BLaER1 treated with 17β-estradiol and CSF1 and Interleukin-3, amounts not matched to agents 10 nM and 100 nM (cell line): ENCODE results near the gene FAM210B.

Source experiments
- H3K27ac ChIP-seq, 11 experiments: shearing (Covaris generic); formaldehyde crosslinking; 2 replicates each; pipeline ENCODE4 v1.8.1; 2022
- H3K27me3 ChIP-seq, 11 experiments: shearing (Covaris generic); formaldehyde crosslinking; 2 replicates each; pipeline ENCODE4 v1.8.1; 2022
- H3K36me3 ChIP-seq, 11 experiments: shearing (Covaris generic); formaldehyde crosslinking; 2 replicates each; pipeline ENCODE4 v1.8.1; 2022
- H3K4me1 ChIP-seq, 10 experiments: shearing (Covaris generic); formaldehyde crosslinking; 2 replicates each; pipeline ENCODE4 v1.8.1; 2022
- H3K4me2 ChIP-seq, 11 experiments: shearing (Covaris generic); formaldehyde crosslinking; 2 replicates each; pipeline ENCODE4 v1.8.1; 2022
- H3K4me3 ChIP-seq, 10 experiments: shearing (Covaris generic); formaldehyde crosslinking; 2 replicates each; pipeline ENCODE4 v1.8.1; 2022
- H3K9ac ChIP-seq, 11 experiments: shearing (Covaris generic); formaldehyde crosslinking; 2 replicates each; pipeline ENCODE4 v1.8.1; 2022
- H3K9me3 ChIP-seq, 11 experiments: shearing (Covaris generic); formaldehyde crosslinking; replicated peaks in 1 of 11; 2 replicates each; pipeline ENCODE4 v1.8.1; 2022
- H4K20me1 ChIP-seq, 11 experiments: shearing (Covaris generic); formaldehyde crosslinking; 2 replicates each; pipeline ENCODE4 v1.8.1; 2022
- Cebpa-rat ChIP-seq, 11 experiments: shearing (Covaris generic); IDR thresholded peaks; 2 replicates each; pipeline ENCODE4 v1.8.1; 2022

FAM210B gene

DNA sequence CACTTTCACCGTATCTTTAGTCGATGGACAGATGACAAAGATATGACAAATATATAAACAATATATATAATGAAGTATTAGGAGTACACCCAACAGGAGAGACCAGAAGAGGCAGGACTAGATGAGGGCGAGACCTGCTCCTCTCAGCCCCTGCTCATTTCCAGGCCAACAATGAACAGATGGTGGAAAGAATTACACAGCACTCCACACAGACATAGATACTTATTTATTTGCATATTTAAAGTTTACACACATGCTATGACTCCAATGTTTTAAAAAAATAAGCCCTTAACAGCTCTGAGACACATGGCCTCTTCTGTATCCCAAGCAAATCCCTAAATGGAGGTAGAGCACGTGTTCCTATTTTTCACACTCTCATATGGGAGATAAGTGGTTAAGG lies 10.4 kb downstream of the FAM210B start:
- Histone ChIP-seq H3K9me3 (no peaks in the 10 kb centered on the region), H3K27ac (peak overlapping the region in 5 of 11 experiments; percentile 17 to 52 (median 23); a peak in 7 of 22 replicates), H3K4me1 (peaks cover 0 to 21% (median 10%) of the 10 kb centered on the region in 10 experiments; a peak in 15 of 20 replicates), H4K20me1 (peaks cover 0 to 7% (median 0%) of the 10 kb centered on the region in 11 experiments; a peak in 4 of 22 replicates), H3K9ac (no peak overlapping the region), H3K4me3 (no peak overlapping the region), H3K36me3 (peaks cover 53 to 86% (median 77%) of the 10 kb centered on the region in 11 experiments), H3K4me2 (peak overlapping the region in 2 of 11 experiments; percentile 6 to 15; a peak in 1 of 22 replicates), H3K27me3 (no peaks in the 10 kb centered on the region)
- TF ChIP-seq Cebpa-rat (IDR thresholded peaks at IDR 0.05) = no peak

DNA sequence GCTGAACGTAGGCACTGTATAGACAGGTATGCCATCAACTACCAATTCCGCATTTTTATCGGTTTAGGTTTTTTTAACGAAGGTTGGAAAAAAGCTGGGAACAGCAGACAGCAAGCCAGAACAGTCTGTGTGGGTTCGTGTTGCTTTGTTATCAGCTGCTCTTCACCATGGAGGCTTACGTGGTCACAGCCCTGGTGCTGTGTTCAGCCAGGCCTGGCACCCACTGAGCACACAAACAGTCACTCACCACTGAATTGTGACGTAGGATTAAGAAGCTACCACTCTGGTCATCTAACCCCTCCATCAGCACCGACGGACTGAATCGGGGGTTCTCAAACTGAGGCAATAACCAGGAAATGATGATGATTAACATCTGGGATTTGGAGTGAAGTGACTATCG lies 13.2 kb downstream of the FAM210B start:
- Histone ChIP-seq H3K9ac (no peak overlapping the region), H3K27me3 (no peaks in the 10 kb centered on the region), H3K27ac (peak overlapping the region in 2 of 11 experiments; percentile 73; a peak in 2 of 22 replicates), H3K4me3 (no peak overlapping the region), H3K4me2 (no peak overlapping the region), H3K9me3 (no peaks in the 10 kb centered on the region), H3K36me3 (peaks cover 34 to 100% (median 89%) of the 10 kb centered on the region in 11 experiments), H3K4me1 (peaks cover 0 to 36% (median 19%) of the 10 kb centered on the region in 10 experiments; a peak in 16 of 20 replicates), H4K20me1 (peaks cover 0 to 21% (median 8%) of the 10 kb centered on the region in 11 experiments; a peak in 8 of 22 replicates)
- no peak for TF ChIP-seq Cebpa-rat (IDR thresholded peaks at IDR 0.05)

DNA sequence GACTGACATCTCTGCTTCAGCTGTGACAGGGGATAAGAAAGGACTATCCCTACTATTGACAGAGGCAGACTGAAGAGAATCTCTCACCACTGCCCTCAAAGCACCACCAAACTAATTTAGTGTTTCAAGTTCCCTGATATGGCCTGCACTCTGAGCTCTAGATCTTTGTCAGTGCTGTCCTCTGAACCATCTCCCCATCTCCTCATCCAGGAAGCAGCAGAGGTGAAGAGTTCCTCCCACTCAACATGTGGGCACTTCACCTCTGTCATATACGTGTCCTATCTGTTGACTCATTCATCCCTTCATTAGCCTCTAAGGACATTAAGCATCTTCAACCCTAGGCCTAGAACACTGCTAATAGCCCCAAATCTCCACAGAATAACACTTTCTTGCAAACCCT lies 14.1 kb downstream of the FAM210B start:
- Histone ChIP-seq H3K27me3 (no peaks in the 10 kb centered on the region), H3K4me1 (peaks cover 0 to 38% (median 19%) of the 10 kb centered on the region in 10 experiments; a peak in 16 of 20 replicates), H3K9me3 (no peaks in the 10 kb centered on the region), H3K27ac (peak overlapping the region in 9 of 11 experiments; percentile 12 to 74 (median 59); a peak in 15 of 22 replicates), H3K36me3 (peaks cover 38 to 100% (median 96%) of the 10 kb centered on the region in 11 experiments), H4K20me1 (peaks cover 0 to 23% (median 8%) of the 10 kb centered on the region in 11 experiments; a peak in 8 of 22 replicates), H3K4me2 (no peak overlapping the region), H3K4me3 (no peak overlapping the region), H3K9ac (0 out of 22 replicates have a peak overlapping the region, but pooled peaks of 1 of the 11 experiments have one; percentile 19)
- TF ChIP-seq Cebpa-rat (IDR thresholded peaks at IDR 0.05) = no peak

DNA sequence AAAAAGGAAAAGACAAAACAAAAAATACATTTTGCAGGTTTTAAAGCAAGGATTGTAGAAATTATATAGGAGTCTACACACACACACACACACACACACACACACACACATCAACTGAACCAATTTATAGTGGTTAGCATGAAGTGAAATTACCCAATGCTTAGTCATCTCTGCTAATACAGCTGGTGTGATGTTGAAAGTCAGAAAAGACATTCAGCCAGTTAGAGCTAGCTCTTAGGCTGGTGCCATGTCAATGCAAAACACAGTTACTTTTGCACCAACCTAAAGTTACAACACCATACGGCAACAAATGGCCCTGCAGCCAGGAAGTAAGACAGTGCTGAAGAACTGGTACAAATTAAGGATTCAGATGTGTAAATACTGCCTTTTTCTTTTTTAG lies 15.2 kb downstream of the FAM210B start:
- H4K20me1 ChIP-seq = peaks cover 0 to 34% (median 8%) of the 10 kb centered on the region in 11 experiments; a peak in 8 of 22 replicates
- peak overlapping the region in 5 of 11 experiments; percentile 21 to 41 (median 26); a peak in 5 of 22 replicates for H3K4me2 ChIP-seq
- H3K4me3 ChIP-seq = no peak overlapping the region
- H3K9me3 ChIP-seq = no peaks in the 10 kb centered on the region
- H3K4me1 ChIP-seq = peaks cover 0 to 38% (median 15%) of the 10 kb centered on the region in 10 experiments; a peak in 16 of 20 replicates
- H3K27ac ChIP-seq = peak overlapping the region in 9 of 11 experiments; percentile 8 to 74 (median 59); a peak in 16 of 22 replicates
- peaks cover 37 to 100% (median 98%) of the 10 kb centered on the region in 11 experiments for H3K36me3 ChIP-seq
- peak in 1 of 11 experiments; percentile 43; a peak in 1 of 22 replicates for TF ChIP-seq Cebpa-rat (IDR thresholded peaks at IDR 0.05)
- H3K27me3 ChIP-seq = no peaks in the 10 kb centered on the region
- H3K9ac ChIP-seq = peak overlapping the region in 4 of 11 experiments; percentile 9 to 39 (median 34); a peak in 3 of 22 replicates

DNA sequence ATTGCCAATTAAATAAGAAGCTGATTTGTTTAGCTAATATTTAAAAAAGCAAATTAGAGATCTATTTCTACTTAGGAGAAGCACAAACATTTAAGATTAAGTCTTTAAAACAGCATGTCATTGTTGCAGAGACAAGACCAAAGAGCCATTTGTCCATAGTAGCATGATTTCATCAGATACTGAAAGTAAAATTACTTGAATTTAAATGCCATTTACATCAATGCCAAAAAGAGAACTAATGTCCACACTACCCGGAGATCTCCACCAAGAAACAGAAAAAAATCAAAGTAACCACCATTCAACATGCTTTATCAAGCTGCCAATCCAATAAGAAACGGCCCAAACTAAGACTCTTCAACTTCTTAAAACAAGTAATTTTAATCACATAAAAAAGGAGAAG lies 17.6 kb downstream of the FAM210B start:
- TF ChIP-seq Cebpa-rat (IDR thresholded peaks at IDR 0.05) = no peak

DNA sequence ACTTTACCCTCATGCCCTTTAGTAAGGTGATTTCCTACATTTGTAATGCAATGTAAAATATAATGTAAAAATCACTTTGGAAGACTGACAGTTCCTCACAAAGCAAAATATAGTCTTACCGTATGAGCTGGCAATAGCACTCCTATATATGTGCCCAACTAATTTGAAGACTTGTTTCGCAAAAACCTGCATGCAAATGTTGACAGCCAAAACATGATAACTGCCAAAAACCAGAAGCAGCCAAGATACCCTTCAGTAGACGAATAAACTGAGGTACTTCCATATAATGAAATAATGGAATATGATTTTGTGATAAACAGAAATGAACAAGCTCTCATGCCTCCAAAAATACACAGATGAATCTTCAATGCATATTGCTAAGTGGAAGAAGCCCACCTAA lies 19.6 kb downstream of the FAM210B start:
- no peak for TF ChIP-seq Cebpa-rat (IDR thresholded peaks at IDR 0.05)
- H3K4me1 ChIP-seq = peaks cover 0 to 54% (median 11%) of the 10 kb centered on the region in 10 experiments; a peak in 12 of 20 replicates
- H3K27ac ChIP-seq = no peak overlapping the region
- H3K36me3 ChIP-seq = peaks cover 24 to 100% (median 98%) of the 10 kb centered on the region in 11 experiments
- no peaks in the 10 kb centered on the region for H3K27me3 ChIP-seq
- H3K9ac ChIP-seq = no peak overlapping the region
- H3K9me3 ChIP-seq = no peaks in the 10 kb centered on the region
- H3K4me3 ChIP-seq = no peak overlapping the region
- H3K4me2 ChIP-seq = no peak overlapping the region
- H4K20me1 ChIP-seq = peaks cover 0 to 61% (median 15%) of the 10 kb centered on the region in 11 experiments; a peak in 15 of 22 replicates

More for the DNA sequence above, 17.6 kb downstream of the FAM210B start:
- Histone ChIP-seq H3K27ac (peak overlapping the region in 5 of 11 experiments; percentile 5 to 66 (median 20); a peak in 5 of 22 replicates), H3K4me2 (peak overlapping the region in 2 of 11 experiments; percentile 1 to 33; a peak in 1 of 22 replicates), H3K9ac (no peak overlapping the region), H3K4me1 (peaks cover 0 to 54% (median 11%) of the 10 kb centered on the region in 10 experiments; a peak in 12 of 20 replicates), H4K20me1 (peaks cover 0 to 41% (median 8%) of the 10 kb centered on the region in 11 experiments; a peak in 9 of 22 replicates), H3K27me3 (no peaks in the 10 kb centered on the region), H3K9me3 (no peaks in the 10 kb centered on the region), H3K4me3 (no peak overlapping the region), H3K36me3 (peaks cover 18 to 100% (median 97%) of the 10 kb centered on the region in 11 experiments)

DNA sequence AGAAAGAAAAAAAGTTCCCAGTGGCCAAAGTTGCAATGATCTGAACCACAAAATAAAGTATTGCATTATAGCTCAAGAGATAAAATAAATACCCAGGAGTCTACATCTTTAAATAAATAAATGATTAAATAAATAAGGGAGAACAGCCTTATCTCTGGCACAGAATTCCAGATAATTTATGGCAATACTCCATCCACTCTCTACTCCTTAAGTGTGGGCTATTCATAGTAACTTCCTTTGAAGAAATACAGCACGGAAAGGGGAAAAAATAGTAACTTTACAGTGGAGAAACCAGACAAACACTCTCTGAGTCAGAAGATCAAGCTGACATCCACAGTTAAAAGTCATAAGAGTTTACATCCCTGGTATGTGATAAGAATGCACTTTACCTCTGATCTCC lies 21.6 kb downstream of the FAM210B start:
- no peak overlapping the region for H3K4me3 ChIP-seq
- TF ChIP-seq Cebpa-rat (IDR thresholded peaks at IDR 0.05) = no peak
- peaks cover 0 to 67% (median 26%) of the 10 kb centered on the region in 11 experiments; a peak in 15 of 22 replicates for H4K20me1 ChIP-seq
- H3K36me3 ChIP-seq = peaks cover 30 to 100% (median 98%) of the 10 kb centered on the region in 11 experiments
- no peak overlapping the region for H3K27ac ChIP-seq
- peaks cover 0 to 34% (median 0%) of the 10 kb centered on the region in 10 experiments; a peak in 8 of 20 replicates for H3K4me1 ChIP-seq
- peak overlapping the region in 4 of 11 experiments; percentile 5 to 45 (median 18); a peak in 3 of 22 replicates for H3K4me2 ChIP-seq
- H3K9ac ChIP-seq = no peak overlapping the region
- H3K27me3 ChIP-seq = no peaks in the 10 kb centered on the region
- H3K9me3 ChIP-seq = no peaks in the 10 kb centered on the region

DNA sequence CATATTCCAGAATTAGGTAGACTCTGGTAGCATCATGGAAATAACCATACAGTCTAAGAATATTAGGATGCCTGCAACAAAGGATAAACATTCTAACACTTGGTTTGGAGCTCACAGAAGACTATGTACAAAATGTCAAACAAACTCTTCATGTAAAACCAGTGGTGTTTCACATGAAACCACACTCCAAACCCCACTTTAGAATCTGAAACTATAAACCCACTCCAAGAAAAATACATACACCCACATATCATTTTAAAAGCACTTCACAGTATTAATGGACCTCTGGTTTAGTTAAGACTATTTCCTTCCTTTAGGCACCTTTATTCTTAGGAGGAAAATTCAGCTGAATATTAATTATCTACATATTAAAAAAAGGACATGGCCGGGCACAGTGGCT lies 22.7 kb downstream of the FAM210B start:
- no peak overlapping the region for H3K9ac ChIP-seq
- no peak overlapping the region for H3K4me3 ChIP-seq
- peaks cover 40 to 100% (median 99%) of the 10 kb centered on the region in 11 experiments for H3K36me3 ChIP-seq
- TF ChIP-seq Cebpa-rat (IDR thresholded peaks at IDR 0.05) = no peak
- H4K20me1 ChIP-seq = peaks cover 0 to 70% (median 26%) of the 10 kb centered on the region in 11 experiments; a peak in 15 of 22 replicates
- H3K27ac ChIP-seq = no peak overlapping the region
- peaks cover 0 to 23% (median 0%) of the 10 kb centered on the region in 10 experiments; a peak in 8 of 20 replicates for H3K4me1 ChIP-seq
- no peak overlapping the region for H3K4me2 ChIP-seq
- H3K9me3 ChIP-seq = no peaks in the 10 kb centered on the region
- no peaks in the 10 kb centered on the region for H3K27me3 ChIP-seq

DNA sequence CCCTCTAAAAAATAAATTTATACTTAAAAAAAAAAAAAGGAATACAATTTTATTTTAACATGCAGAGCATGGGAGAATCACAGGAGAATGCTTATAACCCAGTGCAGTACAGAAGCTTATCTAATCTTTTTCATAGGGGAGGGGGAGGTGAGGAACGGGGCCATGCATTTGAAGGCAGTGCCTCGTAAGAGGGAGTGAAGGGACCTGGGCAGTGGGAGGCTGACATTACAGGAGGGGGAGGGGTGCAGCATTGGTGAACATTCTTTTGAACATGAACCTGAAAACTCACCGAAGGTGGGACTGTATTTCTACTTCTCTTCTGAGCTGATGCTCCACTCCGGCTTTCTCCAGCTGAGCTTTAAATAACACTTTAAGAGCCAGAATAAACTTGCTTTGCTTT lies 23.9 kb downstream of the FAM210B start:
- Histone ChIP-seq H3K9ac (no peak overlapping the region; a peak in 1 of 22 replicates), H3K4me3 (no peak overlapping the region), H3K4me2 (no peak overlapping the region), H3K36me3 (peaks cover 44 to 100% (median 99%) of the 10 kb centered on the region in 11 experiments), H4K20me1 (peaks cover 0 to 65% (median 26%) of the 10 kb centered on the region in 11 experiments; a peak in 15 of 22 replicates), H3K27me3 (no peaks in the 10 kb centered on the region), H3K9me3 (no peaks in the 10 kb centered on the region), H3K27ac (no peak overlapping the region), H3K4me1 (peaks cover 0 to 16% (median 0%) of the 10 kb centered on the region in 10 experiments; a peak in 7 of 20 replicates)
- TF ChIP-seq Cebpa-rat (IDR thresholded peaks at IDR 0.05) = no peak
